8988T (cell line): ENCODE data around the gene ARHGAP8.

Experiments used
- DNase-seq: peaks from one replicate; pipeline ENCODE4 v3.0.0; 2011

The ARHGAP8 gene

DNA sequence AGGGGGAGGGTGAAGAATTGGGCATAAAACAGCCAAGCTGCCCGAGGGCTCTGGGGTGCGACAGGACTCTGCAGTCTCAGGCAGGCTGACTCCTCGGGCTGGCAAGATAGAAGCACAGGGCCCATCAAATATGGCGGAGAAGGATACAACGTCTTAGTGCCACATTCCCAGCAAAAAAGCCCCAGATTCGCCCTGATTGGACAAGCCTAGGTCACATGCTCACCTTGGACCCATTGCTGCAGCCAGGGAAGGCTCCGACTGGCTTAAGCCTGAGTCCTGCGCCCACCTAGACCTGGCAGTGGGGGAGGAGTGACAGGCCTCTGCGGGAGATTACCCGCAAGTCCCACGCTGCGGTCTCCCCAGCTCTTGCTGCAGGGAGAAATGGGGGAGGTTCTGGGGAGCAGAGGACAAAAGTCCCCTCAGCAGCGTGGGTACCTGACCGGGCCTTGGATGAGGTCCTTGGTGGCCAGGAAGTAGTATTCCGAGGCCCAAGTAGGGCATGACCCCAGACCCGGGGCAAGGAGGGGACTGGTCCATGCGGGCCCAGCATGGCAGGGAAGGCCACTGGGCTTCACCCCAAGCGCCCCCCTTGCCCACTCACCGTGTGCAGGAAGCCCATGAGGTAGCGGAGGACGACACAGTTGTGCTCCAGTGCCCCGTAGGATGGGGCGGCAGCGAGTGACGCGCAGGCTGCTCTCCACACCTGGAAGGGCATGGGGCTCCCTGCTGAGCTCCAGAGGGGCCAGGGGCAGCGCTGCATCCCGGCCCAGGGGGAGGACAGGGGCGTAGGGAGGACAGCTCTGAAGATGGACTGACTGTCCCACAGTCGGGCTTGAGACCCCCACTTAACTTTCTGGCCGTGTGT, 113.0 kb downstream of the ARHGAP8 start:
- no peak for DNase-seq

DNA sequence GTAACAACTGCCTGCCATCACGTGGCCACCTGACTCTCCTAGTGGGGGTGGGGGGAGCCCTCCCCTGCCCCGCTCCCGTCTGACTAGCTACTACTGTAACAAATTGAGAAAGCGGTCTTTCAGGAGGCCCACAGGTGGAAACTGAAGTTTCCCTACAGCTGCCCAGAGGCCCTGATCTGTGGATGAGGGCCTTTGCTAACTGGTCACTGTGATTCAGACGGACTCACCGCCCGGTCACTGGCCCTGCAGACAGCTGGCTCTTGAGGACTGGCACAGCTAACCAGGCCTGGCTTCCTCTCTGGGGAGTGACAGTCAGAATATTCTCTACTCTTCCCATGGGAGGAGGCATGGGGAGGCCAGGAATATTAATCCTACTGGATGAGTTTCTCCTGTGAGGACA, 116.8 kb downstream of the ARHGAP8 start:
- DNase-seq = no peak

DNA sequence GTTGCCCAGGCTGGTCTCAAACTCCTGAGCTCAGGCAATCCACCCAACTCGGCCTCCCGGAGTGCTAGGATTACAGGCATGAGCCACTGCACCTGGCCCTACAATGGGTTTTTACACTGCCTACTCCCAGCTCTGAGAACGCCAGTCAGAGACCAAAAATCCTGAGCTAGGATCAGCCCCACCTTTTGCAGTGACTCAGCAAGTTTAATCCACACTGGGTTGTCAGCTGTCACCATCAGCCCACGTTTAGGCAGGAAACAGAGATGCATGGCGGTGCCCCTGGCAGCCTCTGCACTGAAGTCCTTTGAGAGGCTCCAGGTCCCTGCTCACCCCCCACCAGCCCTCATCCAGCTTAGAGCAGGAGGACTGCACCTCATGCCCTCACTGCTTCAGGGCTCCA, 117.6 kb downstream of the ARHGAP8 start:
- DNase-seq = no peak

DNA sequence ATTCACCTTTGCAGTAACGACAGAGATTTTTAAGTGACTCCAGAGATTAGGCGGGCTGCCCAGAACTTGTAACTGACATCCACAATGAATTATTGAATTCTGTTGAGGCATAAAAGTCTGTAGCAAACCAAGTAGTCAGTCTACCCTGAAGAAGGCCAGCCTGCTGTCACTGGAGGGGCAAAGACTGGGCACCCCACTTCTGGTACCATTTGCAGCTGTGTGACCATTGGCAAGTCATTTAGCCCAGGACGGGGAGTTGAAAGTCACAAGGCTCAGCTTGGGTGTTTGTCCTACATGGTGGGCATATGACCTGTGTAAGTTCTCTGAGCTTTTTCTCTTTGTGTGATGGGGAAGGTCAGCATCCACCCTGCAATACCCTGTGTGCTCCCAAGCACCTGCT, 119.4 kb downstream of the ARHGAP8 start:
- DNase-seq = no peak

DNA sequence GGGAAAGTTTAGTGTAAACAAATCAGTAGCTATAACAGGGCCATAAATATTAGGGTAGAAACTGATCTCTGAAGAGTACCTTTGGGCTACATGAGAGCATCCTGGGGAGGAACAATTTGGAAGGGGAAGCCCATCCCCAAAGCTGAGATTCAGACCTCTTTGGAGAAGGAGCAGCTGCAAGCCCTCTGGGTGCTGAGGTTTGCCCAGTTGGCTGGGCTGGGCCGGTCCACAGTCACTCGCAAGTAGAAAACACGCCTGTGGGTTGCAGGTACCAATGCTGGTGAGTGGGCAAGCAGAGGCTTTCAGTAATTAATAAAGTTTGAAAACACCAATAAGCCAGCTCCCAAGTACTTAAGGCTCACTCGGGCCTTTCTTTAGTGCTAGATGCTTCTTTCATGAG, 124.5 kb downstream of the ARHGAP8 start:
- DNase-seq = no peak

DNA sequence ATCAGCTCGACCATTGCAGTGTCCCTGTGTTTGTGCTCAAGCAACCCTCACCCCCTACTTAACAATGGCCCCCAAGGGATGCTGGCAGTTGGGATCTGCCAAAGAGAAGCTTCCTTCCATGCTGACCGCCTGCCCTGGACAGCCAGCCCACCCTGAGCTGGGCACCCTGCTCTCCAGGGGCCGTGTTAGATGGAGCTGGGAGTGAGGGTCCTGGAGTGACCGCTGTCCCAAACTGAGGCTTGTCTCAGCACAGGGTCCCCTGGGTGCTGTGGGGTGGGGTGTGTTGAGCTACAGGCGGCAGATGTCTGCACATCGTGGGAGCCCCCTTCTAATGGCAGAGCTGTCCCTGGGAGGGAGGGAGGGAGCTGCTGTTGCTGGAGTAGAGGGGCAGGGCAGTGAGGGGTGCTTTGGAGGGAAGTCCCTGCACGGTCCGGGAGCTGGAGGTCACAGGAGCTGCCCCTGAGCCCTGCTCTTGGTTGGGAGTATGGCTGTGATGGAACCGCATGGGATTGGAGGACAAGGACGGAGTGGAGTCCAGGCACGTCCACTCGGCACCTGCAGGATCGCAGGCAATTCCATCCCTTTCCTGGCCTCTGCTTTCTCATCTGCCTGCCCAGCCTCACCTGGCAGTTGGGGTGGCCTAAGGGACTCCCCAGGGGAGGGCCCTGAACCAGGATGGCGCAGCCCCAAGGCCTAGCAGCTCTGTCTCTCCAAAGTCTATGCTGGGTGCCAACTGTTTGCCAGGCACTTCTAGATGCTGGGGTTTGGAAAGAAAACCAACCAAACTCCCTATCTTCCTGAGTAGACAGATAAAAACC, 126.3 kb downstream of the ARHGAP8 start:
- no peak for DNase-seq

DNA sequence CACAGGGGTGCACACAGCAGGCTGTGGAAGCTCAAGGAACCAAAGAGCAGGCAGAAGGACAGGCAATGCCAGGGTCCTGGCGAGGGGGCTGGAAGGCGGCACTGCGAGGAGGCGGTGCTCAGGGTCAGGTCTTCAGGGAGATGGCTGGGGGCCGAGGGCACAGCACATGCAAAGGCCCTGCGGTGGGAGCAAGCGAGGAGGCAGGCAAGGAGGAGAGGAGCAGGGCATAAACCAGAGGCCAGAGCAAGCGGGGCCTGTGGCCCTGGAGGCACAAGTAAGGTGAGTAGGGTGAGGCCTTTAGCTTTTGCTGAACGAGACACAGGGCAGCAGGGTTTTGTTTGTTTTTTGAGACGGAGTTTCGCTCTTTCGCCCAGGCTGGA, 126.9 kb downstream of the ARHGAP8 start:
- DNase-seq = no peak

DNA sequence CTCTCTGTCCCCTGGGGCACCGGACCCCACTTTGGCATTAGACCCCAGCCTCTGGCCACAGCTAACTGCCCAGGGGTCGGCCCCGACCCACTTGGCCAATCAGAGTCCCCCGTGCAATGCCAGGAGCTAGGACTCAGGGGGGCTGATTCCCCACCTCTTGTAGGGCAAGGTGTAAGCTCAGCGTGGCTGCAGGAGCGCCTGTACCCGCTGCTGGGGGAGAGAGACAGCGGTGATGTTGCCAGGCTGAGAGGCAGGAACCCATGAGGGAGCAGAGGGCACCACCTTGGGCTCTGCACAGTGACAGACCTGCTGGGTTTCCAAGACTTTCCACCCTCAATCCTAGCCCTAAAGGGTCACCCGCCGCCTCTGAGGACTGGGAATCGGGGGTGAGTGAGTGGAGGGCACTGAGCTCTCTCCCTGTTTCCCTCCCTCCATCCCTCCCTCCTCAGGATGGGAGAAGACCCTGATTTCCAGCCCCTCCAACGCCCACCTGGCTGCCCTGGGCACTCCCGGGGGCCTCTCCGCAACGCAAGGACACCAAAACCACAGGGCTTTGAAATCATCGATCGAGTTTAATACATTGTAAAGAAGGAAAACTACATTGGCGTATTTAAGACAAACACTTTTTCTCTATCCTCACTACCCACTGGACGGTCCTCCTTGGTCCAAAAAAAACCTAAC, 128.4 kb downstream of the ARHGAP8 start:
- no peak for DNase-seq

DNA sequence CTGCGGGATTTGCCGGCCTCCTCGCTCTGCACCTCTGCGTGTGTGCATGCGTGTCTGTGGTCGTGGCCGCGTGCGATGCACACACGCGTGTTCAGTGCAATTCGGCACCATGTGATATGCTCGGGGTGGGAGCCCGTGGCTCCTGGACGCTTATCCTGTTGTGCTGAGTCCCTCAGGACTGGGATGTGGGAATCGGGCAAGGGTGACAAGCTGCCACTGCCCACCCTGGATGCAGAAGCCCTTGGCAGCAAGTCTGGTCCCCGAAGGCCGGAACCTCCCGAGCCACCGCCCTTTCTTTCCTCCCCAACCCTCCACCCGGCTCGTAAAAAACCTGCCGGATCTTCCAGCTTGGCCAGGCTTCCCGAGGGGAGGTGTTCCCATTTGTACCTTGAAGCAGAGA, 129.2 kb downstream of the ARHGAP8 start:
- no peak for DNase-seq

DNA sequence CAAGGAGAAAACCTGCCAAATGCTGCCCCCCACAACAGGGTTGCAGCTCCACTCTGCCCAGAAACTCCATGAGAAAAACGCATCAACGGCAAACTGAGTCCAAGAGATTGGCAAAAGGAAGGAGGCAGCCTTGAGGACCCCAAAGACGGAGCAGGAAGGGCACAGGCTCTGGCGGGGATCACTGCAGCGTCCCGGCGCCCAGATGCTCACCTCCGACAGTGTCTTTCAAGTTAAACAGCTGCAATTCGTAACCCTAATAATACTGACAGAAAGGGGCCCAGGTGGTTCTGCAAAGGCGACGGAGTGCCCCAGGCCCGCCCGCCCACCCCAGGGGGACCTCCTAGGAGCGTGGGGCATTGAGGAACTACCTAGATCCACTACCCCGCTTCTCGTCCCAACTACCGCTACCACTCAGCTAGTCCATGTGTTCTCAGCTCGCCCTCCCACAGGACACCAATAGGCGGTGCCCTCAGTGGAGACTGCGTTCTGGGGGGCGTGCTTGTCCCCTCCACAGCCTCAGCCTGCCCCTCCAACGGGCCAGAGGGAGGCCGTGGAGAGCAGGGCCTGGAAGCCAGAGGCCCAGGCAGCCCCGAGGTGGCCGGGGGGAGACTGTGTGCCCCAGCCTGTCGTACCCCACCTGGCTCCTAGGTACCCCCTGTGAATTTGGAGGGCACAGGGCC, 130.0 kb downstream of the ARHGAP8 start:
- DNase-seq = no peak

DNA sequence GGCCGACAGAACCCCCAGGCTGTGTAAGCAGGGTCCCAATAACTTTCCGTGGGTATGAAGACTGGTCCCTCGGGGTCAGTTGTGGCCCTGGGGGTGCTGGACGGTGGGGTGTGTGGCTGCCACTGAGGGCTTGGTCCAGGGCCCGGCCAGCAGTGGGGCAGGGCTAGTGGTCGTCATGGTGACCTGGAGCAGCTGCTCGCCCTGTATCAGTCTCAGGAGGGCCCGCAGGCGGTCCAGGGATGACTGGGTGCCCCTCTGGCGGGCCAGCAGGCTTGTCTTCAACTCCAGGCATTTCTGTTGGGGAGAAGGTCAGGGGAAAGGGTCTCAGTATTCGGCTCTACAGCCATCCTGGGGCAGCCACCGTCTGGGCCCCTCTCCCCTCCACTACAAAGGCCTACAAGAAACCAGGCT, 130.6 kb downstream of the ARHGAP8 start:
- no peak for DNase-seq

DNA sequence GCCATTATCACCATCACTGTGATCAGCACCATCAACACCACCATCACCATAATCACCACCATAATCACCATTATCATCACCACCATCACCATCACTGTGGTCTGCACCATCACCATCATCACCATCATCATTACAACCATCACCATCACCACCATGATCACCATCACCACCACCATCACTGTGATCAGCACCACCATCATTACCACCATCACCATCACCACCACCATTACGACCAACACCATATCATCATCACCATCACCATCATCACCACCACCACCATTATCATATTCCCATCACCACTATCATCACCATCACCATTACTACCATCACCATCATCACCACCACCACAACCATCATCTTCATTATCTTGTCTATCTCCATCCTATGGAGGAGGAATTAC, 132.2 kb downstream of the ARHGAP8 start:
- no peak for DNase-seq

DNA sequence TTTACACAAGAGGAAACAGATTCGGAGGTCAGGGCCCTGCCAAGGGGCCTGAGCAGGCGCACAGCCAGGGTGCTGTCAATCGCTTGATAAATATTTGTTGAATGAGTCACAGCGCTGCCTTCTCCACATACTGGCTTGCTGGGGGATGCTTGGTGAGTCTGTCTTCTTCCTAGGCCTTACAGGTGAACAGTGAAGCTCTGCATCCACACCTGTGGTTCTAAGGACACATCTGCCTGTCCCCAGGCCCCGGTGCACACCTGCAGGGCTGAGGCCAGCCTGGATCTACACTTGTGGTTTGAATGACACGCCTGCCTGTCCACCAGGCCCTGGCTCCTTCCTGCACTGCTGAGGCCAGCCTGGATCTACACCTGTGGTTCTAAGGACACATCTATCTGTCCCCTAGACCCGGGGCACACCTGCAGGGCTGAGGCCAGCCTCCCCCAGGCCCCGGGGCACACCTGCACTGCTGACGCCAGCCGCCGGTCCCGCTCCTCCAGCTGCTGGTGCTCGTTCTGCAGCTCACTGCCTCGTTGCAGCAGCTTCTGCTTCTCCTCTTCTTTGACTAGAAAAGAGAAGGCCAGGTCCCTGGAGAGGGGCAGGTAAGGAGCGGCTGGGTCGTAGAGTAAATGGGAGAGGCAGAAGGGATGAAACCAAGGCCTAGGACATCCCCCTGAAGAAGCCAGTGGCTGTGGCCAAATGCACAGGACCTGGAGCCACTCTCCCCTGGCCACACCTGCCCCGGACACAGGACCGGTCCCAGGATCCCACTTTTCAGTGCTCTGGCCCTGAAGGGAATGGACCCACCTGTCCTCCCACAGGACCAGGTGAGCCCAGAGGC, 132.8 kb downstream of the ARHGAP8 start:
- peak; percentile 57 for DNase-seq

DNA sequence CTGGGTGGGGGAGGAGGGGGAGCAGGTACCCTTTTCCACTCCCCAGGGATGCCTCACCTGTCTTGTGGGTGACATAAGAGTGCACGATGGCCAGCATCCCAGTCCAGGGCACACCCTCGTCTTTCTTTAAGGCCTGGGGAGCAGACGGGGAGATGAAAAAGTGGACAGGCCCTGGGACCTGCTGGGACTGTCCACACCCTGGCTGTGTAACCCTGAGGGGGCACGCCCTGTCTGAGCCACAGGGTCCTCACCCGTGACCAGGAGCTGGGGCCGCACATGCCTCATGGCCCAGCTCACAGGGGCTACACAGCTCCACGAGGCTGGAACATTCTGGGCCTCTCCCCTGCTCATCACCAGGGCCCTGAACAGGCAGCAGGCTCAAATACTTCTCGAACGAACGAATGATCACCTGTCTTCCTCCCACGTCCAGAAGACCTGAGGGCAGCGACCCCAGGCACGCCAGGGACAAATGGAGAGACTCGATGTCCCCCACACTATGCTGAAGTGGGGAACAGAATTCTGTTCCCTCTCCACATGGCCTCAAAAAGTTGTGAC, 133.5 kb downstream of the ARHGAP8 start:
- no peak for DNase-seq

DNA sequence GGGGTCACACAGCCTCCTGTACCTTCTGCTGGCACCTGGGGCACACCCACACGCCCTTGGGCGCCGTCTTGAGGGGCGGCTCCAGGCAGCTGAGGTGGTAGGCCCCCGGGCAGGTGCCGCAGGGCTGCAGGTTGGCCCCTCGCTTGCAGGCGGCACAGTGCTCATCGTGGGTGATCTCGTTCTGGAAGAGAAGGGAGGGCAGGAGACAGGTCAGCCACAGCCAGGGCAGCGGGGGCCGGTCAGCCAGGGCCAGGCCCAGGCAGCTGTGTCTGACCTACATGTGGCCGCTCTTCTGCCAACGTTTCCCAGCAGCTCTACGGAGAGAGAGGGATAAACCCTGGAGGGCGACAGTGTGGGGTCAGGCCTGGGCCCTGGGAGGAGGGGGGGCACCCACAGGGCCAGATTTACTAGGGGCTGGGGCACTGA, 135.6 kb downstream of the ARHGAP8 start:
- DNase-seq = no peak

DNA sequence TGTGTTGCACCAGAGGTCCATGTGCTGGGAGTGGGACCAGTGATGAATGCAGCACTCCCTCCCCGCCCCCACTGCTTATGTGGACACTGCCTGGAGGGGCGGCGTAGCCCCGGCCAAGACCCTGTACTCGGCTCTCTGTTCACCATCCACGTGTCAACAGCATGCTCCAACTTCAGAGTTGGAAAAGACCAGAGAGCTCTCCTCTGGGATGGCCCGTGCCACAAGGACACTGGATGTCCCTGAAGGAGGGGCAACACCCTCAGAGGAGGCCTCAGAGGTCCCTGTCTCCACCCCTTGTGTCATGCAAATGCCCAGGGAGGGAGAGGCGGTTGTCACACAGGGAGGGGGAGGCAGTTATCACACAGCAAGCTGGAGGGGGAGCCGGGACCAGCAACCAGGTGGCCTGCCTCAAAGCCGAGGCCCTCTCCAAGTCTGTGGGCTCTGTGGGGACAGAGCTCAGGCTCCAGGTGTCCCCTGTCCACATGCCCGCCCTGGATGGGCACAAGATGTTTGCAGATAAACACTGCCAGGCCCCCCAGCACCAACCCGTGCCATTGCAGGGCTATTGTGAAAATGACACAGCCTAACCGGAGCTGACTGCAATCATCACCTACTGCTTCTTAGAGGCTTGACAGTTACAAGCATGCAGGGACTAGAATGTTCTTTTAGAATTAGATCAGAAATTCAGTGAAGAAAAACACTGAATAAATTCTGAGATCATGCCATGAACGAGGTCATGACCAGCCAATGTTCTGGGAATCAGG, 136.3 kb downstream of the ARHGAP8 start:
- no peak for DNase-seq

DNA sequence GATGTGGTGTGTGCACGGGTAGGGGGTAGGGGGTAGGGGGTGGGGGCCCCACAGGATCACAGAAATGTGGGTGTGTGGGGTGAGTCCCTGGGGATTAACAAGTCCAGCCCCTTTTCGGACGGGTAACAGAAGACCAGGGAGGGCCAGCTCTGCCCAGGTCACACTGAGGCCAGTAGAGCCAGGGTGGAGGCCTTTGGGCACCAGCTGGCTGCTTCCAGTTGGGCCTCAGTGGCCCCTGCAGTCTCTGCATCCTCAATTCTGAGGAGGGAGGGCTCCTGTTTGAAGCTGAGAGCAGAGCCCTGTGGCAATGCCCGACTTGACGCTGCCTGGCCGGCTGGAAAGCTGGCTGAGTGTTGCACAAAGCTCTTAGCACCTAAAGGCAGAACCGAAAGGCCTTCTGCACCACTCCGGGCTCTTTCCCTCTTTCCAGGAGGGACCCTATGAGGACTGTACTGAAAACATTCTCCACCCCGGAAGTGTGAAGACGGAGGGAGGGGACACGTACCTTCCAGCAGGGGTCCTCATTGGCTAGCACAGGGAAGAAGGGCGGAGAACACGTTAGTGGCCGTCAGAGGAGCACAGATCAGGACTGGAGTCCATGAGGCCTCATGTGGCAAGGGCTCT, 137.0 kb downstream of the ARHGAP8 start:
- DNase-seq = no peak

DNA sequence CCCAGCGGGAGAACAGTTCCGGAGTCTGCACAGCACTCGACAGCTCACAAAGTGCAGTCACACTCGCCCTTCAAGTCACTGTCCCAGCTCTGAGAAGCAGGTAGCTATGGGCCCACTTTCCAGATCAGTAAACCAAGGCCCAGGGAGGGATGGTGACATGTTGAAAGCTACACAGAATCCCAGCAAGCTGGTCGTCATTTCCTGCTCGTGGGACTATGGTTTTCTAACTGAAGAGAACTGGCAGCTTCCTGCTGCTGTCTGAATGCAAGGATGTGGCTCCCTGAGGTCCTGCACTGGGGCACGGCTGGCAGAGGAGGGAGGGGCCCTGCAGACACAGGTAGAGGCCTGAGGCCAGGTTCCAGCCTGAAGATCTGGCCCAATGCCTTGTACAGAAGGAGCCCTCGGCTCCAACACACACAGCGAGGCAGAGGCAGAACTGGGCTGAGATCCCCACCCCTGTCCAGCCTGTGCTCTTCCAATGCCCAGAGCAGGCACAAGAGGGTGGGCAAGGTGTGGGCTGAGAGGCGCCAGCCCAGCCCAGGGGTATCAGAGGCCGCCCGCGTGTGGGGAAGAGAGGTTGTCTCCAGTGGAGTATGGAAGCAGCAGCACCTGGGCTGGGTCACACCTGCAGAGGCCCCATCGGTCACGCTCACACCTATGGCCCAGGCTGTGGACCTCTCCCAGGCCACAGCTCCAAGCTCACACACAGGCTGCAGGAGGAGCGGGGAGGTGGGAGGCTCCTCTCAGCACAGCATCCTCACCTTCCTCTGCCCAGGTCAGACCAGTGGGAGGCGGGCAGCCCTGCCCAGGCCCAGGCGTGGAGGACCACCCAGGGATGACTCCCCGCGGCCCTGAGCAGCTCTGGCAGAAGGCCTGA, 138.3 kb downstream of the ARHGAP8 start:
- no peak for DNase-seq

DNA sequence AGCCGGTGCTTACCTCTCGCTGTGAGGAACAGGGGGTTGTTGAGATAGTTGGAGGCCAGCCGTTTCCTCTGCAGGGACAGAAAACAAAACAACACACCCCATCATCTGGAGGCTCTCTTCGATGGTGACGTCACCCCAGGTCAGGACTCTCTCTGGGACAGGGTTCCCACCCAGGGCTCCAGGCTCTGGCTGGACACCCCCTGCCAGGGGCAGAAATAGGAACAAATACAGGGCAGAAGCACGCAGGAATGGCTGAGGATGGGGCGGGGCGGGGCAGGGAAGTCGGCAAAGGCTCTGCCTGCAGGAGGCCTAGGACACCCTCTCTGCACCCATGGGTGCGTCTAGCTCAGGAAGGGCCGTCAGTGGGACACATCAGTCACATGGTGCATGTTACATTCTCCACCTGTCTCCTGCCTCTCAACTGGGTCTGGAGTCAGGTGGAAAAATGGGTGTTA, 138.9 kb downstream of the ARHGAP8 start:
- no peak for DNase-seq
